HG03575 (cell line): ENCODE data around the gene PLEKHM2.
A peak's percentile ranks its signal among the peaks of the same experiment; 100 is the strongest.
"Not testable (repeated sequence)": the region's sequence is repeated elsewhere in the genome, so short reads cannot be mapped to it uniquely, and the experiment has no call there.

Experiments used
- ATAC-seq: cut with Tn5 transposase; IDR thresholded peaks from one replicate; pipeline ENCODE4 v1.9.1; 2021; ENCODE audit not compliant: unreplicated experiment, insufficient number of reproducible peaks, low FRiP score; ENCODE audit errors: extremely low read depth

Gene PLEKHM2

GRCh38 chr1:15696956-15697521, 12.9 kb downstream of the PLEKHM2 start:
- ATAC-seq: peak; percentile 71

DNA sequence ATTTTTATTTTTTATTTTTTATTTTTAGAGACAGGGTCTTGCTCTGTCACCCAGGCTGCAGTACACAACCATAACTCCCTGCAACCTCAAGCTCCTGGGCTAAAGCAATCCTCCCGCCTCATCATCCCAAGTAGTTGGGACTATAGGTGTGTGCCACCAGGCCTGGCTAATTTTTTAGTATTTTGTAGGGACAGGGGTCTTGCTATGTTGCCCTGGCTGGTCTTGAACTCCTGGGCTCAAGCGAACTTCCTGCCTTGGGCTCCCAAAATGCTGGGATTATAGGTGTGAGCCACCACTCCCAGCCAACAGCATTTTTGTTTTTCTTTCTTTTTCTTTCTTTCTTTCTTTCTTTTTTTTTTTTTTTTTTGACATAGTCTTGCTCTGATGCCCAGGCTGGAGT, 14.1 kb downstream of the PLEKHM2 start:
- no peak for ATAC-seq

- not testable (repeated sequence) for ATAC-seq
These were observed 15.2 kb downstream of the PLEKHM2 start for GRCh38 chr1:15699321-15699720.

GRCh38 chr1:15700508-15700907, 16.4 kb downstream of the PLEKHM2 start:
- no peak for ATAC-seq

GRCh38 chr1:15701784-15702183, 17.7 kb downstream of the PLEKHM2 start:
- ATAC-seq: no peak

GRCh38 chr1:15702722-15703550, 18.8 kb downstream of the PLEKHM2 start:
- ATAC-seq: no peak

DNA sequence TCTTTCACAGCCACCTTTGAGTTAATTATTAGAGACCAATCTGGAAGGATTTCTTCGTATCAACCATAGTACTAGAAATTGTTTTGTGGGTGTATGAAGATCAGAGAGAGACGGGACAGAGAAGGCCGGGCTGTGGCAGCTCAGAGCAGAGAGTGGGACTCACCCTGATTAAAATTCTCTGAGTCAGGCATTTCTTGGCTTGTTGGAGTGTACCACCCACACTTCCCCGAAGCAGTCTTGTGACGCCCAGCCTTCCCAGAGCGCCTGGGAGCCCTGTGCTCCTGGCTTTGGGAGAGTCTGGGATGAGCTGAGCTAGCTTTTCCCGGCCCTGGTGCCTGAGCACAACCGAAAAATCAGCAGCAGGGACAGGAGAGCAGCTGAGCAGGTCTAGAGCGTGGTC, 19.4 kb downstream of the PLEKHM2 start:
- ATAC-seq: no peak

DNA sequence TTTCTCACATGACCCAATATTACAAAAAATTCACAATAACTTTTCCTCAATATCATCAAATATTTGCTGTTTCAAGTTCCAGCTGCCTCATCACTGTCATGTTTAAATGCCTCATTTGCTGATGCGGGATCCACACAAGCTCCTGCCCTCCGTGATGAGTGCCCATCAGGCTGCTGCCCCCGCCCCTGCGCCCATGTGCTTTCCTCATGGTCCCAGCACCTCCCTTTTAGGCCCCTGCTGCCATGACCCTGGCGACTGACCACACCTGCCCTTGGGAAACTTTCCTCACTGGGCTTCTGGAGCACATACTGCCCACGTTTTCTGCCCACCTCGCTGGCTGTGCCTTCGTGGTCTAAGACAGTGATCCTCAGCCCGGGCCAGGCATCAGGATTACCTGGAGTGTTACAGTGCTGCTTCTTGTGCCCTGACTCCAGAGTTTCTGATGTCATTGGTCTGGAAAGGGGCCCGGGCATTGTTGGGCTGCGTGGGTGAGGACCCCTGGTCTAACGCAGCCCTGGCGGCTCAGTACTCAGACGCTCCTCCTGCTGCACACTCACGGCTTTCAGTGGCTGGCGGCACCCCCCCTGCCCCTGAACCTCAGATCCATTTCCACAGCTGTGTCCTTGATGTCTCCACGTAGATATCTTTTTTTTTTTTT, 20.5 kb downstream of the PLEKHM2 start:
- ATAC-seq: no peak

GRCh38 chr1:15705184-15705566, 21.1 kb downstream of the PLEKHM2 start:
- no peak for ATAC-seq

DNA sequence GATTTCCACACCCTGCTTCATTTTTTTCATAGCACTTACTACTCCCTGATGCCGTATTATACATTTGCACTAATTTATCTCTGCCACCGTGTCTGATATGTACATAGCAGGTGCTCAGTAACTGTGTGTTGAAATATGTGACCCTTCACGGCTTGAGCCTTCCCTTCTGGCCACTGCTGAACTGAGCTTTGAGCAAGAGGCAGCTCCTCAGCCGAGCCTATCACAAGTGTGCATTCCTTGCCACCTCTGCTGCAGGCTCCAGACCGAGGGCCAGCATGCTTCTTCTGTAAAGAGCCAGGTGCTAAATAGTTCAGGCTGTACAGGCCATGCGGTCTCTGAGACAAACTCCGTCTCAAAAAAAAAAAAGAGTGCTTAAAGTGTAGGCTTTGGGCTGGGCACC, 22.6 kb downstream of the PLEKHM2 start:
- ATAC-seq: no peak

GRCh38 chr1:15707239-15707925, 23.3 kb downstream of the PLEKHM2 start:
- ATAC-seq: no peak

- no peak for ATAC-seq
These were observed 24.5 kb downstream of the PLEKHM2 start for GRCh38 chr1:15708486-15709137.

- ATAC-seq: no peak
These were observed 25.1 kb downstream of the PLEKHM2 start for GRCh38 chr1:15709226-15709625.

DNA sequence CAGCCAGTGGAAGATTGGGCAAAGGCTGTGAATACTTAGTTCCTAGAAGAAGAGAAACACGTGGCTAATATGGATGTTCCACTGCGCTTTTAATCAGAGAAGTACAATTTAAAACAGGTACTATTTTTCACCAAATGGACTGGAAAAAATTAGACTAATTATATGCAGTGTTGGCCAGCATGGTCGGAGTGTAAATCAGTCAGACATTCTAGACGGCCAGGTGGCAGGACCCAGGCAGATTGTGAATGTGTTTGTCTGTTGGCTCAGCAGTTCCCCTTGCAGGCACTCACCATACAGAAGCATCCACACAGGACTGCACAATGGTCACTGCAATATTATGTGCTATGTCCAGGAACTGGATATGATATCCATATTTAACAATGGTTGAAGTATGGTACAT, 28.0 kb downstream of the PLEKHM2 start:
- ATAC-seq: no peak

- no peak for ATAC-seq
These were observed 30.5 kb downstream of the PLEKHM2 start for GRCh38 chr1:15714406-15715136.

- ATAC-seq: no peak
These were observed 33.5 kb downstream of the PLEKHM2 start for GRCh38 chr1:15717418-15718125.

- ATAC-seq: no peak
These were observed 34.1 kb downstream of the PLEKHM2 start for GRCh38 chr1:15718199-15718601.
